Stomach smooth muscle (tissue), 2 donors: ENCODE data around the gene MMD.
A peak's percentile ranks its signal among the peaks of the same experiment; 100 is the strongest.

Experiments used
- H3K27ac ChIP-seq: one replicate; pipeline ENCODE4 v1.7.0; 2013; ENCODE audit warnings: mild to moderate bottlenecking, low read length, inconsistent platforms
- H3K27me3 ChIP-seq, 2 donors: one replicate each; pipeline ENCODE4 v1.7.0; 2013; ENCODE audit warnings: low read length in 2 of 2; ENCODE audit not compliant: insufficient read depth in 2 of 2, control insufficient read depth in 1 of 2
- H3K36me3 ChIP-seq, 2 donors: one replicate each; pipeline ENCODE4 v1.7.0; 2013; ENCODE audit warnings: low read length in 2 of 2; ENCODE audit not compliant: control insufficient read depth in 2 of 2, insufficient read depth in 2 of 2
- H3K4me1 ChIP-seq: one replicate; pipeline ENCODE4 v1.7.0; 2013; ENCODE audit warnings: low read length; ENCODE audit not compliant: control insufficient read depth, insufficient read depth
- H3K4me3 ChIP-seq, 2 donors: one replicate each; pipeline ENCODE4 v1.7.0; 2013; ENCODE audit warnings: low read length in 2 of 2
- H3K9ac ChIP-seq, 2 donors: one replicate each; pipeline ENCODE4 v1.7.0; 2013; ENCODE audit warnings: low read length in 2 of 2, mild to moderate bottlenecking in 1 of 2
- H3K9me3 ChIP-seq, 2 donors: one replicate each; pipeline ENCODE4 v1.7.0; 2013; ENCODE audit warnings: low read length in 2 of 2; ENCODE audit not compliant: control insufficient read depth in 2 of 2
- donor health status: healthy.
- donor health status: Pancreatic carcinoma.

Gene MMD

DNA sequence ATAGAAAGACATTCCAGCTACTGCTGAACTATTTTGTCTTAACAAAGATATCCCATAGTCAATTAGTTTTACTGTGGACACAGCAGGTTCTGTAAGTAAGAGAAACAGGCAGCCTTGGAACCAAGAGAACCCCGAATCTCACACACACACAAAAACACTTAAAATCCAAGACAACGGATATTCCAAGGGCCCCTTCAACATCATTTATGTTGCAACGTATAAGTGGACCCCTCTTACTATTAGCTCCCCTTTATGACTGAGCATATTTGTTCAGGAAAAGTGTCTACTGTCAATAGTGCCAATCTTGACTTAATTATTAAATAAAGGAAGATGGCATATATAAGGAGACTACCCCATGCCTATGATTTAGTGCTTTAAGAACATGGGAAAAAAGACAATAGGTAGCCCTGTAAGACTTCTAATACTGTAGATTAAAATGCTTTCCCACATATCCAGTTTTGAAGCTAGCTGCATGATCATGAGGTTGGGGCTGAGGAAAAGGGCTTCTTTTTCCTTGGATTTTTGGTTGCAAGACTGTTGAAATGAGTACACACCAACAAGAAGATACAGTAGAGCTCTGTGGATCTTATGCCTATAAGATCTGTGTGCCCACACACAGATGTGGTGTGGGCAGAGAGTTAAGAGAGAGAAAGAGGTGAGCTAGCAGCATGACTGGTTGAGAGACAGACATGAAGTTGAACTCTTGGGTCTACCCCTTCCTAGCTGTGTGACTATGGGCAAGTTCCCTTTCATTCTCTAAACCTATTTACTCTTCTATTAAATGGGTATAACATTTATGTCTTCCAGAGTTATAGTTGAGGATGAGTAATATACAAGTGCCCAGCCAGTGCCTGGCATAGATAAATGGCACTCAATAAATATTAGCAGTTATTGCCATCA lies 3.0 kb downstream of the MMD start:
- H3K4me3 ChIP-seq = no peak overlapping the region
- H3K9ac ChIP-seq = peak overlapping the region in 1 of 2 donors; percentile 19
- peak overlapping the region; percentile 41 for H3K27ac ChIP-seq
- no peaks in the 10 kb centered on the region for H3K27me3 ChIP-seq
- peaks cover 0 to 4% of the 10 kb centered on the region in 2 donors for H3K36me3 ChIP-seq
- H3K9me3 ChIP-seq = no peaks in the 10 kb centered on the region
- H3K4me1 ChIP-seq = peaks cover 4% of the 10 kb centered on the region

DNA sequence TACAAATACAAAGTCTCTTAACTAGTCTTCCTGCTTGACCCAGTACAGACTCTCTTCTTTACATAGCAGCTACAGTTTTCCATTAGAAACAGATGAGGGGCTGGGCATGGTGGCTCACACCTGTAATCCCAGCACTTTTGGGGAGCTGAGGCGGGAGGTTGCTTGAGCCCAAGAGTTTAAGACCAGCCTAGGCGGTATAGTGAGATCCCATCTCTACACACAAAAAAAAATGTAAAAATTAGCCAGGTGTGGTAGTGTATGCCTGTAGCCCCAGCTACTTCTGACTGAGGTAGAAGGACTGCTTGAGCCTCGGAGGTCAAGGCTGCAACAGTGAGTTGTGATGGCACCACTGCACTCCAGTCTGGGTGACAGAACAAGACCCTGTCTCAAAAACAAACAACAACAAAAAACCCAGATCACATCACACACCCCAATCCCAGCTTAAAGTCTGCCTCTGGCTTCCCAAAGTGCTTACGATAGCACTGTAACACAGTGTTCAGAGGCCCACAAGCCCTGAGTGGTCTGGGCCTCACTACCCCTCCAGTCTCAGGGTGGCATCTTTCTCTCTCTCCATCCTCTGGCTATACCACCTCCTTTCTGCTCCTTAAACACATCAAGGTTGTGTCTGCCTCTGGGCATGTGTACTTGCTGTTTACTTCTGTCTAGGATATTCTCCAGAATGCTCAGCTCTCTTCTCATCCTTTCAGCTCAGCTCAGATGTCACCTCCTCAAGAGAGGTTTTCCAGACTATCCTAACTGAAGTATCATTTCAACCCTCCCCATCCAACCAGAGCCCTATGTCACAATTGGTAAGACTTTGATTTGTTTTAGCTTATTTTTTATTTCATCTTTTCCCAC lies 4.0 kb downstream of the MMD start:
- peak overlapping the region in 1 of 2 donors; percentile 19 for H3K9ac ChIP-seq
- H3K27me3 ChIP-seq = no peaks in the 10 kb centered on the region
- peaks cover 0 to 4% of the 10 kb centered on the region in 2 donors for H3K36me3 ChIP-seq
- H3K9me3 ChIP-seq = no peaks in the 10 kb centered on the region
- no peak overlapping the region for H3K4me3 ChIP-seq
- peak overlapping the region; percentile 56 for H3K27ac ChIP-seq
- H3K4me1 ChIP-seq = peaks cover 4% of the 10 kb centered on the region

DNA sequence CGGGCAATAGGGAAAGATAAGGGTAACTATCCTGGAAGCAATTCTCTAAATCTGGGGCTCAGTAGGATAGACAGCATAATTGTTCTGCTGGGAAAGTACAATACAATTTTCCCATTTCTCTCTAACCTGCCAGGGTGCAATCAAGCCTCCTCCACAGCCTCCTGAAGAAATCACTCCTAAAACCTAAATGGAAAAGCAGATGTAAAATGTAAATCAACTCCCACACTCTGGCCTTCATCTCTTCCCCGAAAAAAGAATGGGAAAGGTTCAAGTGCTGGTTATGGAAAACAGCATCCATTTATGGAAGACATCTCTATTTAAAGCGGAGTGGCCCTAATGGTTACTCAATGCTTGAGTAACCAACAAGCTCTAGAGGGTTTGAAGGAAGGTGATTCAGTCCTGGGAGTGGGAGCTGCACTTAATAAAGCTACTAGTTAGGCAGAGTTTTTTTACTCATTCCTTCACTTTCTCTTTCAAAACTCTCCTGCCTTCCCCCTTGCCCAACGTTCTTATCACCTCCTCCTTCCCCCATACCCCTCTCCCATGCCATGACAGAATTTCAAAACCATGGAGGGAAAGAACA lies 5.1 kb downstream of the MMD start:
- Histone ChIP-seq H3K27ac (peak overlapping the region; percentile 56), H3K4me3 (no peak overlapping the region), H3K9me3 (no peaks in the 10 kb centered on the region), H3K36me3 (peaks cover 0 to 7% of the 10 kb centered on the region in 2 donors), H3K4me1 (peaks cover 4% of the 10 kb centered on the region), H3K9ac (no peak overlapping the region), H3K27me3 (no peaks in the 10 kb centered on the region)

DNA sequence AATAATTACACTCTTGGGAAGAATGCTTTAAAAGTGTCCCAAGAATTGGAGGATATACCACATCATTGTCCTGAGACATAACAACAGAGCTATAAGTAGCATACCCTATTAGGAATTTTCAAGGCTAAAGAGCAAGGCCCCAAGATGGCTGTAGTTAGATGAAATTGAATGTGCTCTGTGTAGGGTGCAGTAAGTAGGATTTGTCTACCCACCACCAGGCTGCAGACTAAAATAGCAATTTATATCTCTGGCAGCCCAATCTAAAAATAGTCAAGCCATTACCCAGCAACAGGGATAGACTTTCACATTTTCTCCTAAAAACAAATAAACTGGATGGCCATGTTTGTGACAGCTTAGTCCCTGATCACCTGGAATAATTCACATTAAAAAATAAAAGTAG lies 5.6 kb downstream of the MMD start:
- Histone ChIP-seq H3K4me3 (no peak overlapping the region), H3K27ac (peak overlapping the region; percentile 56), H3K36me3 (peaks cover 2 to 11% of the 10 kb centered on the region in 2 donors), H3K9ac (no peak overlapping the region), H3K9me3 (no peaks in the 10 kb centered on the region), H3K27me3 (no peaks in the 10 kb centered on the region), H3K4me1 (peaks cover 4% of the 10 kb centered on the region)

DNA sequence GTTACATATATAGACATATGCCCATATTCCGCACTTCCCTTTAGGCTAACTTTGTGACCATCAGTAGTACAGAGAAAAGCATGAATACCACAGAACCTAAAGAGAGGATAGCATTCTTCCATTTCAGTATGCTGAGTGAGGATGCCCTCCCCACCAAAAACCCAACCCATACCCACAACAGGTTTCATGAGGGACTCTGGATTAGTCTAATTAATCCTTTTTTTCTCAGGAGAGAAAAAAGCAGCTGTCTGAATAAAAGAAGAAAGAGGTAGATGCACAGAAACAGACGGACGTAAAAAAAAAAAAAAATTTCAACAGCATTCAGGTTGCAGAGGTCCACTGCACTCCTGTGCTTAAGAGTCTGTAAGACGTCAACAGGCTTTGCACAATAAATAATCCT lies 6.7 kb downstream of the MMD start:
- H3K4me3 ChIP-seq = no peak overlapping the region
- peak overlapping the region; percentile 19 for H3K27ac ChIP-seq
- H3K9ac ChIP-seq = no peak overlapping the region
- H3K27me3 ChIP-seq = no peaks in the 10 kb centered on the region
- no peaks in the 10 kb centered on the region for H3K9me3 ChIP-seq
- peaks cover 11 to 19% of the 10 kb centered on the region in 2 donors for H3K36me3 ChIP-seq
- H3K4me1 ChIP-seq = peaks cover 4% of the 10 kb centered on the region

DNA sequence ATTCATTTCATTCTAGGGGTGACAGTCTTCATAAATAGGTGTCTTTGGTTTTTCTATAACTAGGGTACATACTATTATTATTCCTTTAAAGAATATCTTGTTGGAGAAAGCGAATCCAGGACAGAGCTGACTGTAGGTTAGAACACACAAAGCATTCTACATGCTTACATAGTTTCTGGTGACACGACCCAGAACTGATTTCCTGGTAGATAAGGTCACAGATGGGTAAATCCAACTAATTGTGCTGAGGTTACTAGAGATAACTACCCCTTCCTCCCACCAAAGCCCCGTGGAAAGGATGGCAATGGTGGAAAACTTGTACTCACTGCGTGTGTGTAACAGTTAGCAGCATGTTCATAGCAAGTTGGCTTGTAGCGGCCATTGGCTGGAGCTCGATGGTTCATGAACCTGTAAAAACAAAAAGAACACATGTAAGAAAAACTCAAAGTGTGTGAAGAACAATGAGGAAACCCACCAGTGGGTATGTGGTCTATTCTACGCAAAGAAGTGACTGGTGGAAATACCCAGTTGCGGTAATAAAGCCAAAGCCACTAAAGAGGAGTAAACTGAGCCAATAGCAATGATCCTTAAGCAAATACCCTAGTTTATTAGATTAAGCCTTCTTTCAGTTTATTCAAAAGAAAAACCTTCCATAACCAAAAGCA lies 7.7 kb downstream of the MMD start:
- no peak overlapping the region for H3K9ac ChIP-seq
- H3K27ac ChIP-seq = no peak overlapping the region

DNA sequence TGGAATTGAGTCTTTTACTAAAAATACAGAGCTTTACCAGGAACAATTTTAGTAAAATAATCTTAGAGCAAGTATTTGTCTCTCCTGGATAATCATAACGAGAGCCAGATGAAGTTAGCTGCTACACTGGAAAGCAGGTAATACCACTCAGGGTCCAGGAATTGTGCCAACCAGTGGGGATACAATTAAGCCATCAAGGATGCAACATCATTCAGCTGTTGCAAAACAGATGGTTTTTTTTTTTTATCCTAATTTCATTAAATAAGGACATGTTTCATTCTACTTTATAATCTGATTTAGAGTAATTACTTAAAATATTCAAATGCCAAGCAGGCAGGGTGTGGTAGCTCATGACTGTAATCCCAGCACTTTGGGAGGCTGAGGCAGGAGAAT lies 10.2 kb downstream of the MMD start:
- Histone ChIP-seq H3K9ac (no peak overlapping the region), H3K4me1 (peaks cover 4% of the 10 kb centered on the region), H3K36me3 (peaks cover 24 to 32% of the 10 kb centered on the region in 2 donors), H3K27ac (no peak overlapping the region), H3K27me3 (no peaks in the 10 kb centered on the region), H3K4me3 (no peak overlapping the region), H3K9me3 (no peaks in the 10 kb centered on the region)

More for the DNA sequence above, 7.7 kb downstream of the MMD start:
- Histone ChIP-seq H3K36me3 (peaks cover 15 to 27% of the 10 kb centered on the region in 2 donors), H3K4me3 (no peak overlapping the region), H3K9me3 (no peaks in the 10 kb centered on the region), H3K4me1 (peaks cover 4% of the 10 kb centered on the region), H3K27me3 (no peaks in the 10 kb centered on the region)

DNA sequence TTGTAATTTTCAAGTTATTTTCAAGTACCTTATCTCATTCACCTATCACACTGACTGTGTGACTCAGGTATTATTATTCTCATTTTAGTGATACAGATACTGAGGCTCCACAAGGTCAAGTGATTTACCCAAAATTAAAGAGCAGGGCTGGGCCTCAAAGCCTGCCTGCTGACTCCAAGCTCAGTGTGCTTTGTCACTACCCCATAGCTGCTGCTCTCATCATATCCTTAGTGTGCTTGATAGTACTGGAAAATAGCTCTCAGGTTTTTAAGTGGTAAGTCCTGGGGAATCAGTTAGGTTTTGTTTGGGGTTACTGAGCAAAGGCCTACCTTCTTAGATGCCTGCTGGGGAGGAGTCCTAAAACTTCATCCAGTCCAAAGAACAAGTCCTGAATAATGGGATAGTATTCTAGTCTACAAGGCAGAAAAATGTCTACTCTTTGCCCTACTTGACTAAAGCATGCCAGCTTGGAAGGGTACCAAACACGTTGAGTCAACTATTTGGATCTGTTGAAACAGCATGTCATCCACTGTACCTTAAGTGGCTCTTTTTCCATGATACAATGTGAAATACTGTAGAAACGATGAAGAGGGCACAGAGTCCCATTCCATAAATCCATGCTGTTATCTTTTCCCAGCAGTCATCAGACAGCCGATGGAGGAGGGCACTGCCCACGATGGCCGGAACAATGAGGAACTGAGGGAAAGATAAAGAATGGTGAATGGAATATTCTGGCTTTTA lies 10.7 kb downstream of the MMD start:
- Histone ChIP-seq H3K4me3 (no peak overlapping the region), H3K9ac (no peak overlapping the region), H3K4me1 (peaks cover 4% of the 10 kb centered on the region), H3K9me3 (no peaks in the 10 kb centered on the region), H3K27ac (no peak overlapping the region), H3K27me3 (no peaks in the 10 kb centered on the region), H3K36me3 (peaks cover 28 to 32% of the 10 kb centered on the region in 2 donors)

DNA sequence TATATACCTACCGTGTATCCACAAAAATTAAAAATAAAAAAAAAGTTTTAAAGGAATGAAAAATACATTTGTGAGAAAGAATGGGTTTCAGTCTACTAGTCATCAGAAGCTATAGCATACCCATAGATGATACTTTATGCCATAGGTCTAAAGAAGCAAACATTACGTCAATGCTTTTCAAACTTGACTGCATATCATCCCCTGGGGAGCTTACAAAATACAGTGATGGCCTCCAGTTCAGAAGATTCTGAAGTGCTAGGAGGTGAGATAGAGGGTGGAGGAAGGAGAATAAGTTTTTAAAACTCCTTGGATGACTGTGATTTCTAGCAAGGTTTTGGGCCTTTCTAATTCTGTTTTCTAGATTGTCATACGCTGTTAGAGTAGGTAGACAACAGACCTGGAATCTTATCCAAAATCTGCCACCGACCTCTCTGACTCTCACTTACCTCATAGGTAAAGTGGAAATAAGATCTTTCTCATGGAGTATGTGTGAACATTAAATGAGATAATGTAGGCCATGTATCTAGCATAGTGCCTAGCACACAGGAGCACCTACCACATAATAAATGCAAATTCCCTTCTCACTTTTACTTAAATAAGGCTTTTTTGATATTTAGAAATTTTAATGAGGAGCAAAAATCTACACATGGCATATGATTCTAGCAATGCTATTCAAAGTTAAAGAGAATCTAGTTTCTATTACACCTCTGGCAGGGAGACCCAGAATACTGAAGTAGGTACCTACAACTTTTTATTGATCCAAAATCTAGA lies 12.4 kb downstream of the MMD start:
- Histone ChIP-seq H3K4me1 (peaks cover 4% of the 10 kb centered on the region), H3K9ac (no peak overlapping the region), H3K27ac (no peak overlapping the region), H3K4me3 (no peak overlapping the region), H3K27me3 (no peaks in the 10 kb centered on the region), H3K36me3 (peaks cover 28 to 35% of the 10 kb centered on the region in 2 donors), H3K9me3 (no peaks in the 10 kb centered on the region)
